Effector CD4-positive, alpha-beta T cell (primary cell): ENCODE results near the gene TSHZ2.

Source experiments
- DNase-seq: peaks from one replicate; pipeline ENCODE4 v3.0.0-alpha.2; 2020

Gene TSHZ2

GRCh38 chr20:53091789-53092188 lies 119.6 kb downstream of the TSHZ2 start:
- no peak for DNase-seq

GRCh38 chr20:53092772-53093300 lies 120.7 kb downstream of the TSHZ2 start:
- DNase-seq, result no peak

DNA sequence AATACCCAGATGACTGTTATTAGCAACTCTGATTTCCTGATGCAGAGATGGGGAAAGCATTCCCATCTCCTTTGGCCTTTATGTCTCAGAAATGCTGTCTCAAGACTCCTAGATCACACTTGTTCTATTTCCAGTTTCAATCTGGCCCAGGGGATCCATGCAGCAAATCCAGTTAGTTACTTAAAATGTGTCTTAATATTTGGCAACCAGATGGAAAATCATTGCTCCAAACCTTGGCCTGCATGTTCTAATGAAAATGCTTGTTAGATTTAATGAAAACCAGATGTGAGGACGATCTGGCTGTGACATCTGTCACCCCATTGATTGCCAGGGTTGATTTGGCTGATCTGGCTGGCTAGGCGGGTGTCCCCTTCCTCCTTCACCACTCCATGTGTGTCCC lies 125.2 kb downstream of the TSHZ2 start:
- DNase-seq, result no peak

GRCh38 chr20:53097791-53098190 lies 125.6 kb downstream of the TSHZ2 start:
- DNase-seq, result no peak

GRCh38 chr20:53098621-53099020 lies 126.5 kb downstream of the TSHZ2 start:
- no peak for DNase-seq

DNA sequence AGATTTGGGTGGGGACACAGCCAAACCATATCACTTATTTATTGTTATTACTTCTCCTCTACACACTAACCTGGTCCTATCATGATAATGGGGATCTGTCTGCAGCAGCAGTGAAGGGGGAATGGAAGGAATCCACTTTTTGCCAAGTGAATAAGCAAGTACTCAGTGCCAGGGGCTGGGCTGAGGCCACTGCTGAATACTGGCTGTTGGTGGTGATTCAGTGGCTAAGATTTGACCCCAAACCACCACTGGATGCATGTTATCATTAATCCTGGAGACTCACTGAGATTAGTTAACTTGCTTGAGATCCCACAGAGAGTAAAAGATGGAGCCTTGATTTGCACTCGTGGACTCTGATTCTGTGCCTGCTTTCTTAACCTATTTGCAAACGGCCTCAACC lies 127.7 kb downstream of the TSHZ2 start:
- no peak for DNase-seq

DNA sequence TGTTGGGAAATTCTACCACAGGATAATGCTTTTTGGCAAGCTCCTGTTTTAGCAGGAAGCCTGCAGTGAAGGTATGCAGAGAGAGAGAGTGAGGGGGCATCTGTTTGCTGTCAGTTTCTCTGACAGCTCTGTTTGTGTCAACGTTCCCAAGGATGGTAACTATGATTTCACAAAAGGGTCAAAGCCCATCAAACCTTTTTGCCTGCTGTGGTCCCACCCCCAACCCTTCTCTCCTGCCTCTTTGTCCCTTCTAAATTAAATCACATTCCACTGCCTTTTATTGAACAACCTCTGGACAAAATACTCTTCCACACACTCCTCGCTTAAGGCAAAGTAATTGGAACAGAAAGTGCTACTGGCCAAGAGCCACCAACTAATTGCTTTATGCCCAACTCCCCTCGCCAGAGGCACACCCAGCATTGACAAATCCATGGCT lies 128.3 kb downstream of the TSHZ2 start:
- no peak for DNase-seq

- DNase-seq, result no peak
These were observed 130.0 kb downstream of the TSHZ2 start for GRCh38 chr20:53101992-53102760.

- DNase-seq, result no peak
These were observed 131.0 kb downstream of the TSHZ2 start for GRCh38 chr20:53103124-53103523.

DNA sequence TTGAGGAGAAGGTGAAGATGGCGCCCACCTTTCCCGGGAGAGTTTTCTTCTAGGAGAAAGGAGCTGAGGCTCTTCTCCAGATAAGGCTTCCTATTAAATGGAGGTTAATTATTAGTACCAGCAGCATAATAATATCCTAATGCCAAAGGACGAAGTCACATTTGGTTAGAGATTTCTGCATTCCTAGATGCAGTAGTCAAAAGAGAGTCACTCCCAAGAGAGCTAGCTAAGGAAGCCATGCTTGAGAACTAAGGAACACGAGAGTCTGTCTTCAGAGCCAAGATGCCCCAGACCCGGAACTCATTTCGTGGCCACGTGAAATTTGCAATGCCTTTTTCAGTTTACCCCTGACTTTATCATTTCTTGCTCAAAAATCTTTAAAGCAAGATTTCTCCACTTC lies 132.7 kb downstream of the TSHZ2 start:
- DNase-seq, result no peak

DNA sequence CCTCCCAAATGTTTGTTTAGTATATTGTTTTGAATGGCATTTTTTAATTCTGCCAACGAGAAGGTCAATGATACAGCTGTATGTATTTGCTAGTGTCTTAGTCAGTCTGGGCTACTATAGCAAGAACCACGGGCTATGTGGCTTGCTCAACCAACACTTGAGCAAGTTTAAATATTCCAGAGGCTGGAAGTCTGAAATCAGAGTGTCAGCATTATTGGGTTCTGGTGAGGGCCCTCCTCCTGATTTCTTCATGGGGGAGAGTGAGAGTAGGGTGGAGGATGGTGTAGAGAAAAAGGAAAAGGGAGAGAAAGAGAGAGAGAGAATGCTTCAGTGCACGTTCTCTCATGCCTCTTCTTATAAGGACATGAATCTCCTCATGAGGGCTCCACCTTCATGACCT lies 144.6 kb downstream of the TSHZ2 start:
- DNase-seq, result no peak

GRCh38 chr20:53122853-53123252 lies 150.7 kb downstream of the TSHZ2 start:
- DNase-seq, result no peak

DNA sequence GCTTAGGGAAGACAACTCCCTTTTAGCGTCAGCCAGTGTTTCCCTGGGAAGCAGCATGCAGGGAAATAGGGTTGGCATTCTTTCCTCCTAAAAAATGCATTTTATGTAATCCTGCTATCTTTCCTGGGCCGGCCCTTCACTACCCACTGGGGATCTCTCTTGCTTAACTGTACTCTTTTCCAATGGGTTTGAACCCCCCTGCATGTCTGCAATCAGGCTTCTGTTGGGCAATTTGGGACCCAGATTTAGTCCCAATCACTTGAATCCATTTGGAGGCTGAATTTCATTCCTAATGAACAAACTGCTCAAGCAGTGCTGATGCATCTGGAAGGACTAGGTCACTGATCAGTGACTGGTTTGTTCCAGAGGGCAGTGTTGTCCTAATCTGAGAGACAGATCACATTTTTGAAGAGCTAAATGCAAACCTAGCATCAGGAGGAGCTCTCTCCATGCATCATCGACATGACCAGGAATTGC lies 152.0 kb downstream of the TSHZ2 start:
- no peak for DNase-seq

DNA sequence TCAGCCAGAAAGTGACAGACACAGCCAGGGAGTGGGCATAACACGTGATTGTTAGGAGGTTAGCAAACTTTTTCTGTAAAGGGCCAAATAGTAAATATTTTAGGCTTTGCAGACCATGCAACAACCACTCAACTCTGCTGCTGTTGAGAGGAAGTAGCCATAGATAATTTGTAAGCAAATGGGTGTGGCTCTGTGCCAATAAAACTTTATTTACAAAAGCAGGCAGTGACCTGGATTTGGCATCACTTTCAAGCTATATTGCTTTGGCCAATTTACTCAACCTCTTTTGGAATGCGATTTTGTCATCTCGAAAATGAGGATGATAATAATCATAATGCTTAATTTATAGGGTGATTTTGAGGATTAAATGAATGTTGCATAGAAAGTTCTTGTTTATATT lies 152.6 kb downstream of the TSHZ2 start:
- no peak for DNase-seq

- DNase-seq, result no peak
These were observed 154.0 kb downstream of the TSHZ2 start for GRCh38 chr20:53126185-53126584.

DNA sequence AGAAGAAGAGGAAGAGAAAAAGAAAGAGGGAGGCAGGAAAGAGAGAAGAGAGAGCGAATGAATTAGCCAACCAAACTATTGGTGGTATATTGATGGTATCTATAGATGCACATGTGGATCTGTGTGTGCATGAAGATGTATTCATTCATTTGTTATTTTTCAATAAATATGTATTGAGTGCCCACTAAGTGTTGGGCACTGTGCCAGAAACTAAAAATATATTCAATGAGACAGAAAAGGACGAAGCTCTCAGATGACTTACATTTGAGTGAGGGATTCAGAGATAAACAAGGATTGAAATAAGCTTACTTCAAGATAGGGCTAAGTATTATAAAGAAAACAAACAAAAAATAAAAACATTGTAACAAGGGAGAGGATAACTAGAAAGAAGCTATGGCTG lies 154.9 kb downstream of the TSHZ2 start:
- DNase-seq, result no peak

DNA sequence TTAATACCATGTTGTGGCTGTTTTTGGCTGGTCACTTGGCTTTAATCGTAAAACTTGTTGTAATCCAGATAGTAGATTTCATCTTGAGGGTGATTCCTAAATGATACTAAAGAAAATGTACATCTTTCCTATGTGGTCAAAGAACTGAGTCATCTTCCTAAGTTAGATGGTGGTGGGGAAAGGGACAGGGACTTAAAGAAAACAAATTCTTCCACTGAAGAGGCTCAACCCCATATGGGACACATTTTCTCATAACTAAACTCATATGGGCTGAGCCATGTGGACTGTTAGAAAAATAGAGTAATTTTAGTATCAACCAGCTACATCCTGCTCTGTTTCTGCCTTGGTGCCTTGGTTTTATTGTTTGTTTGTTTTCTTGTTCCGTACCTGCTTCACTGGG lies 155.8 kb downstream of the TSHZ2 start:
- no peak for DNase-seq

- DNase-seq, result no peak
These were observed 157.4 kb downstream of the TSHZ2 start for GRCh38 chr20:53129563-53129962.

GRCh38 chr20:53130795-53131194 lies 158.6 kb downstream of the TSHZ2 start:
- DNase-seq, result no peak

DNA sequence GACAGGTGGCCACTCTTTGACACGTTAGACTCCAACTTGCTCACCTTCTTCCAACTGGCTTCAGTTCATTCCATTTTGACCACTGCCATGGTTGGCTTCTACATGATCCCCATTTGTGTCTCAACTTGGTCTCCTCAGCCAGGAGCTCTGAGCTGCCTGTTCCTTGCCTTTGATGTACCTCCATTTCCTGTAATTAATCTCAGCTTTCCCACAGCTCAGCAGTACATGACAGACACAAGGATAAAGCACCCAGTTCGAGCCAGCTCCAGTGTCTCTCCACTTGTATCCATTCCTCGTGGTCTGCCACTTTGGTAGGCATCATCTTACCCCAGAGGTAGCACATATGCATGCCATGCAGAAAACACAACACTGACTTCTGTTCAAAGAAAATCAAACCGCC lies 161.0 kb downstream of the TSHZ2 start:
- DNase-seq, result no peak

GRCh38 chr20:53133628-53134027 lies 161.5 kb downstream of the TSHZ2 start:
- DNase-seq, result no peak

- no peak for DNase-seq
These were observed 164.3 kb downstream of the TSHZ2 start for GRCh38 chr20:53136473-53136872.

- no peak for DNase-seq
These were observed 166.5 kb downstream of the TSHZ2 start for GRCh38 chr20:53138454-53139262.
